Measurements from ENCODE around the gene LYL1.

- TF ChIP-seq CTCF (conservative IDR thresholded peaks at IDR 0.05; ENCODE audit: low read length) (no peak), EZH2phosphoT487 (IDR thresholded peaks at IDR 0.05; ENCODE audit: borderline replicate concordance, low read depth, low read length) (no peak)
These were observed 23.1 kb downstream of the LYL1 start for GRCh38 chr19:13079542-13079986.
